IMR-90 (cell line): ENCODE data around the gene VSX2. TPM values are rescaled to one million over a fixed set of nuclear protein-coding genes. Genes with fewer than 3 reads are reported as not detected.

Source experiments
- ATAC-seq: fragments of 200-7000 bp; cut with Tn5 transposase; 2 replicates; pipeline ENCODE4 v1.9.1; 2020; ENCODE audit warnings: low read depth, mild to moderate bottlenecking, moderate library complexity
- BruUV-seq: library from RNA; stranded (reverse); fragments of 400-500 nt; replicated peaks from 2 replicates; lab custom pipeline; 2021; lab: Mats Ljungman, UMichigan
- CTCF ChIA-PET: fragments of 300-600 bp; formaldehyde crosslinking; extraction: SDS; loops from one replicate; lab custom pipeline; 2021; ENCODE audit warnings: antibody characterized with exemption; lab: Yijun Ruan, JAX
- POLR2A ChIA-PET: fragments of 300-600 bp; sonication (Branson Sonifier 250); formaldehyde crosslinking; loops from one replicate; lab custom pipeline; 2022; ENCODE audit warnings: antibody characterized with exemption; ENCODE audit not compliant: unreplicated experiment; lab: Charles Lee
- DNase-seq: peaks from one replicate; pipeline ENCODE4 v3.0.0; 2013
- H2AFZ ChIP-seq: replicated peaks from 2 replicates; pipeline ENCODE3; 2013; ENCODE audit warnings: low read length, mild to moderate bottlenecking; ENCODE audit not compliant: poor library complexity
- H2AK5ac ChIP-seq: 2 replicates; pipeline ENCODE4 v1.6.1; 2013; ENCODE audit warnings: low read depth, low read length, inconsistent platforms
- H2AK9ac ChIP-seq: replicated peaks from 2 replicates; pipeline ENCODE3; 2013; ENCODE audit warnings: mild to moderate bottlenecking, low read depth, low read length, moderate library complexity; ENCODE audit not compliant: poor library complexity
- H2BK120ac ChIP-seq: 2 replicates; pipeline ENCODE4 v1.6.1; 2013; ENCODE audit warnings: low read depth, low read length, inconsistent platforms
- H2BK15ac ChIP-seq: 3 replicates; pipeline ENCODE4 v1.6.1; 2013; ENCODE audit warnings: low read depth, low read length, inconsistent platforms
- H2BK20ac ChIP-seq: 2 replicates; pipeline ENCODE4 v1.6.1; 2013; ENCODE audit warnings: low read depth, mild to moderate bottlenecking, inconsistent platforms, low read length, moderate library complexity
- H2BK5ac ChIP-seq: 2 replicates; pipeline ENCODE4 v1.6.1; 2013; ENCODE audit warnings: mild to moderate bottlenecking, low read depth, low read length, inconsistent platforms; ENCODE audit not compliant: poor library complexity, severe bottlenecking
- H3K14ac ChIP-seq: replicated peaks from 2 replicates; pipeline ENCODE4 v1.6.1; 2013; ENCODE audit warnings: low read depth, low read length, inconsistent platforms
- H3K18ac ChIP-seq: 2 replicates; pipeline ENCODE4 v1.6.1; 2013; ENCODE audit warnings: low read depth, low read length, control low read depth
- H3K23ac ChIP-seq: 2 replicates; pipeline ENCODE4 v1.6.1; 2013; ENCODE audit warnings: low read depth, low read length, inconsistent platforms
- H3K27ac ChIP-seq: 2 replicates; pipeline ENCODE4 v1.5.1; 2013; ENCODE audit warnings: mild to moderate bottlenecking, control low read depth, low read length; ENCODE audit not compliant: insufficient read depth
- H3K27me3 ChIP-seq: 2 replicates; pipeline ENCODE4 v1.6.1; 2013; ENCODE audit warnings: low read length; ENCODE audit not compliant: control insufficient read depth, insufficient read depth
- H3K36me3 ChIP-seq: 2 replicates; pipeline ENCODE4 v1.6.1; 2013; ENCODE audit warnings: low read length, mixed read lengths; ENCODE audit not compliant: control insufficient read depth, insufficient read depth
- H3K4ac ChIP-seq: 2 replicates; pipeline ENCODE4 v1.6.1; 2013; ENCODE audit warnings: low read depth, low read length, inconsistent platforms
- H3K4me1 ChIP-seq: 2 replicates; pipeline ENCODE4 v1.6.1; 2013; ENCODE audit warnings: low read length, mixed read lengths; ENCODE audit not compliant: control insufficient read depth, insufficient read depth
- H3K4me2 ChIP-seq: 2 replicates; pipeline ENCODE4 v1.6.1; 2013; ENCODE audit warnings: low read depth, mild to moderate bottlenecking, control low read depth, low read length, moderate library complexity
- H3K4me3 ChIP-seq: 2 replicates; pipeline ENCODE4 v1.5.1; 2013; ENCODE audit warnings: low read depth, mild to moderate bottlenecking, control low read depth, low read length, moderate library complexity; ENCODE audit not compliant: insufficient read depth
- H3K56ac ChIP-seq: 2 replicates; pipeline ENCODE4 v1.6.1; 2013; ENCODE audit warnings: low read length, inconsistent platforms; ENCODE audit not compliant: insufficient read depth; ENCODE audit errors: extremely low read depth
- H3K79me1 ChIP-seq, 2 experiments: 2 replicates each; pipeline ENCODE4 v1.6.1; 2013; ENCODE audit warnings: low read length in 2 of 2, inconsistent platforms in 1 of 2, low read depth in 1 of 2
- H3K9ac ChIP-seq: 2 replicates; pipeline ENCODE4 v1.6.1; 2013; ENCODE audit warnings: low read depth, low read length, control low read depth
- H3K9me1 ChIP-seq: 2 replicates; pipeline ENCODE4 v1.6.1; 2013; ENCODE audit warnings: low read length, inconsistent platforms; ENCODE audit not compliant: insufficient read depth
- H3K9me3 ChIP-seq: 2 replicates; pipeline ENCODE4 v1.6.1; 2013; ENCODE audit warnings: low read length; ENCODE audit not compliant: control insufficient read depth, insufficient read depth
- H4K20me1 ChIP-seq: 2 replicates; pipeline ENCODE4 v1.6.1; 2013; ENCODE audit warnings: low read length, inconsistent platforms; ENCODE audit not compliant: insufficient read depth
- H4K5ac ChIP-seq: 2 replicates; pipeline ENCODE4 v1.6.1; 2013; ENCODE audit warnings: mild to moderate bottlenecking, low read depth, low read length, control low read depth
- H4K8ac ChIP-seq, 2 experiments: 2 replicates each; pipeline ENCODE4 v1.6.1; 2013; ENCODE audit warnings: low read depth in 2 of 2, low read length in 2 of 2, control low read depth in 1 of 2, inconsistent platforms in 1 of 2
- H4K91ac ChIP-seq: 2 replicates; pipeline ENCODE4 v1.6.1; 2013; ENCODE audit warnings: low read depth, low read length, inconsistent platforms; ENCODE audit not compliant: insufficient read depth
- BHLHE40 ChIP-seq: fragments of 150-350 bp; IDR thresholded peaks from 2 replicates; pipeline ENCODE4 v1.6.1; 2016; ENCODE audit warnings: mild to moderate bottlenecking, low read depth, low read length
- CEBPB ChIP-seq: IDR thresholded peaks from 2 replicates; pipeline ENCODE4 v1.6.1; 2012; ENCODE audit warnings: low read depth, low read length, improper control_type of control experiment
- CHD1 ChIP-seq: IDR thresholded peaks from 2 replicates; pipeline ENCODE4 v1.6.1; 2012; ENCODE audit warnings: low read depth, low read length, improper control_type of control experiment
- ELK1 ChIP-seq: fragments of 150-350 bp; IDR thresholded peaks from 2 replicates; pipeline ENCODE4 v1.6.1; 2016; ENCODE audit warnings: low read depth, mild to moderate bottlenecking, low read length, moderate library complexity, borderline replicate concordance
- FOS ChIP-seq: fragments of 150-350 bp; IDR thresholded peaks from 2 replicates; pipeline ENCODE4 v1.6.1; 2016; ENCODE audit warnings: low read depth, low read length
- MAFK ChIP-seq: IDR thresholded peaks from 2 replicates; pipeline ENCODE4 v1.6.1; 2012; ENCODE audit warnings: low read depth, low read length, improper control_type of control experiment
- MAZ ChIP-seq: IDR thresholded peaks from 2 replicates; pipeline ENCODE4 v1.6.1; 2012; ENCODE audit warnings: low read depth, mild to moderate bottlenecking, low read length, improper control_type of control experiment, moderate library complexity, borderline replicate concordance
- MXI1 ChIP-seq: IDR thresholded peaks from 2 replicates; pipeline ENCODE4 v1.6.1; 2012; ENCODE audit warnings: low read depth, mild to moderate bottlenecking, low read length, moderate library complexity, borderline replicate concordance
- NFE2L2 ChIP-seq: fragments of 150-350 bp; IDR thresholded peaks from 2 replicates; pipeline ENCODE4 v1.6.1; 2016; ENCODE audit warnings: low read depth, mild to moderate bottlenecking, low read length
- POLR2A ChIP-seq: IDR thresholded peaks from 2 replicates; pipeline ENCODE4 v1.6.1; 2012; ENCODE audit warnings: mild to moderate bottlenecking, low read depth, low read length
- RAD21 ChIP-seq: IDR thresholded peaks from 2 replicates; pipeline ENCODE4 v1.6.1; 2012; ENCODE audit warnings: low read length, improper control_type of control experiment
- RCOR1 ChIP-seq: IDR thresholded peaks from 2 replicates; pipeline ENCODE4 v1.6.1; 2012; ENCODE audit warnings: mild to moderate bottlenecking, low read length, improper control_type of control experiment; ENCODE audit not compliant: insufficient replicate concordance
- RFX5 ChIP-seq: IDR thresholded peaks from 2 replicates; pipeline ENCODE4 v1.8.0; 2012; ENCODE audit warnings: low read depth, mild to moderate bottlenecking, low read length, moderate library complexity
- SMC3 ChIP-seq: fragments of 150-350 bp; IDR thresholded peaks from 2 replicates; pipeline ENCODE4 v1.6.1; 2016; ENCODE audit warnings: low read depth, mild to moderate bottlenecking, antibody characterized with exemption, low read length, moderate library complexity
- USF2 ChIP-seq: fragments of 150-350 bp; IDR thresholded peaks from 2 replicates; pipeline ENCODE4 v1.6.1; 2017; ENCODE audit warnings: mild to moderate bottlenecking, antibody characterized with exemption, low read length, low read depth
- WGBS, 2 experiments: methylation state at CpG; one replicate each; pipeline versions ENCODE4 v1.1.5 to v1.1.7; 2013; ENCODE audit warnings: missing lambda C conversion rate in 2 of 2; ENCODE audit not compliant: insufficient read length in 1 of 2; ENCODE audit errors: extremely low coverage in 2 of 2; 5-methylcytosine and 5-hydroxymethylcytosine counted together
- dilution Hi-C: fragments of 300-500 bp; cut with HindIII; formaldehyde crosslinking; loops from one replicate; pipeline ENCODE4 v1.14.3; 2018; ENCODE audit warnings: low sequenced_read_pairs; ENCODE audit not compliant: unreplicated experiment
- in situ Hi-C: fragments of 300-500 bp; cut with MboI; formaldehyde crosslinking; loops from 3 replicates; pipeline ENCODE4 v1.14.3; 2019; ENCODE audit warnings: low sequenced_read_pairs, inconsistent platforms, mixed read lengths
- intact Hi-C: fragments of 100-400 bp; cut with micrococcal nuclease; formaldehyde crosslinking; loops from 2 replicates; pipeline ENCODE4 v1.10.0; 2022
- polyA plus RNA-seq, 3 experiments: library from polyadenylated mRNA; depleted of rRNA; stranded (reverse); fragments of >200 nt; gene quantifications; 2 replicates each; pipeline ENCODE4 v1.2.3, GENCODE V29; 2012; ENCODE audit warnings: low replicate concordance in 1 of 3
- total RNA-seq: library from RNA; depleted of rRNA; stranded (reverse); fragments of >200 nt; gene quantifications from 2 replicates; pipeline ENCODE4 v1.2.3, GENCODE V29; 2012
- TF ChIP-seq, protein P1 (sequence below): conservative IDR thresholded peaks from 2 replicates; pipeline ENCODE4 v1.5.1; 2012; ENCODE audit warnings: mild to moderate bottlenecking, low read depth, low read length, improper control_type of control experiment

VSX2 gene
- total and polyA plus RNA-seq, 2 of the 4 experiments (the other 2 are of a cell fraction) = not detected

DNA sequence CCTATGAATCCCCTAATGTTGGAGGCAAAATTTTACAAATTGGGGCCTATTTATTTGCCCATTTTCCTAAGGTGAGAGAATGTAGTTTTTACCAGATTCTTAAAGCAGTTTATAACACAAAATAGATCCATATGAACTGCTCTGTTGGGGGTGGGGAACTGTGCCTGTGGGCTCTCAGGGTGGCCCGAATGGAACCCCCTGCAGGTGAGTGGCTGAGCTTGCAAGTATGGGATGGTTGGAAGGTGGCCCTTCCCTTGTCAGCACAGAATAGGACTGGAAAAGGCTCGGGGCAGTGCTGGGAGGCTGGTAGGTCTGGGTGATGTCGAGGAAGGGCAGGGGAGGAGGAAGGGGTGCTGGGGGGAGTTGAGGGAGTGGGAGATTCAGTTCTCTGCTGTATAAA, 4.9 kb downstream of the VSX2 start:
- no TSS peak for BruUV-seq
- CTCF ChIA-PET = no interaction called here
- in situ Hi-C loops = no loop called here

More for the DNA sequence above, 4.9 kb downstream of the VSX2 start:
- H4K5ac ChIP-seq = no peak overlapping the region
- H2AK5ac ChIP-seq = no peak overlapping the region
- no peaks in the 10 kb centered on the region for H3K79me1 ChIP-seq
- H3K4me3 ChIP-seq = no peak overlapping the region
- H3K23ac ChIP-seq = no peak overlapping the region
- TF ChIP-seq FOS = no peak
- TF ChIP-seq NFE2L2 = no peak
- TF ChIP-seq CEBPB = no peak
- TF ChIP-seq MAZ = no peak
- TF ChIP-seq SMC3 = no peak
- TF ChIP-seq BHLHE40 = no peak
- TF ChIP-seq, protein P1, sequence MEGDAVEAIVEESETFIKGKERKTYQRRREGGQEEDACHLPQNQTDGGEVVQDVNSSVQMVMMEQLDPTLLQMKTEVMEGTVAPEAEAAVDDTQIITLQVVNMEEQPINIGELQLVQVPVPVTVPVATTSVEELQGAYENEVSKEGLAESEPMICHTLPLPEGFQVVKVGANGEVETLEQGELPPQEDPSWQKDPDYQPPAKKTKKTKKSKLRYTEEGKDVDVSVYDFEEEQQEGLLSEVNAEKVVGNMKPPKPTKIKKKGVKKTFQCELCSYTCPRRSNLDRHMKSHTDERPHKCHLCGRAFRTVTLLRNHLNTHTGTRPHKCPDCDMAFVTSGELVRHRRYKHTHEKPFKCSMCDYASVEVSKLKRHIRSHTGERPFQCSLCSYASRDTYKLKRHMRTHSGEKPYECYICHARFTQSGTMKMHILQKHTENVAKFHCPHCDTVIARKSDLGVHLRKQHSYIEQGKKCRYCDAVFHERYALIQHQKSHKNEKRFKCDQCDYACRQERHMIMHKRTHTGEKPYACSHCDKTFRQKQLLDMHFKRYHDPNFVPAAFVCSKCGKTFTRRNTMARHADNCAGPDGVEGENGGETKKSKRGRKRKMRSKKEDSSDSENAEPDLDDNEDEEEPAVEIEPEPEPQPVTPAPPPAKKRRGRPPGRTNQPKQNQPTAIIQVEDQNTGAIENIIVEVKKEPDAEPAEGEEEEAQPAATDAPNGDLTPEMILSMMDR = no peak
- TF ChIP-seq POLR2A = no peak
- no peak for TF ChIP-seq RCOR1
- TF ChIP-seq RFX5 = no peak
- no peak for TF ChIP-seq MXI1
- TF ChIP-seq MAFK = no peak
- no peak for TF ChIP-seq ELK1
- TF ChIP-seq CHD1 = no peak
- TF ChIP-seq USF2 = no peak
- no peak for TF ChIP-seq RAD21
- POLR2A ChIA-PET = no interaction called here
- no peak for DNase-seq
- no peak overlapping the region for H2BK5ac ChIP-seq
- H4K8ac ChIP-seq = no peak overlapping the region
- no peaks in the 10 kb centered on the region for H3K4me1 ChIP-seq
- H2BK120ac ChIP-seq = no peak overlapping the region
- H3K27ac ChIP-seq = no peak overlapping the region
- H3K14ac ChIP-seq = no peak overlapping the region
- H2AK9ac ChIP-seq = no peak overlapping the region
- no peak for ATAC-seq
- peaks cover 98% of the 10 kb centered on the region for H3K27me3 ChIP-seq
- no peak overlapping the region for H3K4ac ChIP-seq
- H3K4me2 ChIP-seq = no peak overlapping the region
- H3K9me3 ChIP-seq = peaks cover 5% of the 10 kb centered on the region; the same call in 1 of the 2 replicates
- no peak overlapping the region for H2BK15ac ChIP-seq
- intact Hi-C loops = no loop called here
- no CpG with 5 or more reads among the region's 3 CpGs for WGBS, 2 experiments
- H3K56ac ChIP-seq = no peak overlapping the region
- no peak overlapping the region for H2AFZ ChIP-seq
- no peaks in the 10 kb centered on the region for H3K9me1 ChIP-seq
- H4K91ac ChIP-seq = no peak overlapping the region
- no peak overlapping the region for H3K18ac ChIP-seq
- dilution Hi-C loops = no loop called here
- H3K36me3 ChIP-seq = no peaks in the 10 kb centered on the region
- no peak overlapping the region for H2BK20ac ChIP-seq
- peaks cover 28% of the 10 kb centered on the region for H4K20me1 ChIP-seq
- no peak overlapping the region for H3K9ac ChIP-seq
